ENCODE measurements around the gene REXO1. TPM values are rescaled to one million over a fixed set of nuclear protein-coding genes. Genes with fewer than 3 reads are reported as not detected.

Gene REXO1
- total RNA-seq, 1 experiment from 2014 or later, result 52.1 TPM

DNA sequence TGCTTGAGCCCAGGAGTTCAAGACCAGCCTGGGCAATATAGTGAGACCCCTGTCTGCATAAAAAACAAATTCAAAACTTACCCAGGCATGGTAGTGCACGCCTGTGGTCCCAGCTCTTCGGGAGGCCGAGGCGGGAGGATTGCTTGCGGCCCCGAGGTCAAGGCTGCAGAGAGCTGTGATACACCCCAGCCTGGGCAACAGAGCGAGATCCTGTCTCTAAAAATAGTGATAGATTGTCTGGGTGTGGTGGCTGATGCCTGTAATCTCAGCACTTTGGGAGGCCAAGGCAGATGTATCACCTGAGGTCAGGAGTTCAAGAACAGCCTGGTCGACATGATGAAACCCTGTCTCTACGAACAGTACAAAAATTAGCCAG lies 19.1 kb upstream of the REXO1 start:
- no TSS peak for BruUV-seq (replicated peaks)
- Histone ChIP-seq H3K27me3 (ENCODE audit: control insufficient read depth, insufficient read depth, low read length) (no peaks in the 10 kb centered on the region), H3K9me3 (ENCODE audit: control insufficient read depth, insufficient read depth, low read depth, low read length) (no peaks in the 10 kb centered on the region), H3K36me3 (ENCODE audit: control insufficient read depth, insufficient read depth, low read length) (no peaks in the 10 kb centered on the region; the same call in 1 of the 2 replicates), H3K4me1 (ENCODE audit: control insufficient read depth, insufficient read depth, low read length) (peaks cover 10% of the 10 kb centered on the region), H3K27ac (ENCODE audit: low read length) (no peak overlapping the region), H3K4me3 (ENCODE audit: low read depth in 2 of 2, low read length in 2 of 2) (no peak overlapping the region)
- ATAC-seq, result no peak
- in situ Hi-C loops (cut with HindIII; ENCODE audit: low pct_unique_long_range_greater_than_20kb, low sequenced_read_pairs), result no loop called here
- DNase-seq (ENCODE audit: low read depth, low spot score), result no peak
- TF ChIP-seq POLR2AphosphoS5 (IDR thresholded peaks at IDR 0.05; ENCODE audit: low read depth, low read length) (no peak), SIN3A (IDR thresholded peaks at IDR 0.05; ENCODE audit: borderline replicate concordance, insufficient read depth, low read depth, low read length) (no peak), TCF7L2 (IDR thresholded peaks at IDR 0.05; ENCODE audit: low read depth, low read length) (no peak)
- TF ChIP-seq, protein P1, sequence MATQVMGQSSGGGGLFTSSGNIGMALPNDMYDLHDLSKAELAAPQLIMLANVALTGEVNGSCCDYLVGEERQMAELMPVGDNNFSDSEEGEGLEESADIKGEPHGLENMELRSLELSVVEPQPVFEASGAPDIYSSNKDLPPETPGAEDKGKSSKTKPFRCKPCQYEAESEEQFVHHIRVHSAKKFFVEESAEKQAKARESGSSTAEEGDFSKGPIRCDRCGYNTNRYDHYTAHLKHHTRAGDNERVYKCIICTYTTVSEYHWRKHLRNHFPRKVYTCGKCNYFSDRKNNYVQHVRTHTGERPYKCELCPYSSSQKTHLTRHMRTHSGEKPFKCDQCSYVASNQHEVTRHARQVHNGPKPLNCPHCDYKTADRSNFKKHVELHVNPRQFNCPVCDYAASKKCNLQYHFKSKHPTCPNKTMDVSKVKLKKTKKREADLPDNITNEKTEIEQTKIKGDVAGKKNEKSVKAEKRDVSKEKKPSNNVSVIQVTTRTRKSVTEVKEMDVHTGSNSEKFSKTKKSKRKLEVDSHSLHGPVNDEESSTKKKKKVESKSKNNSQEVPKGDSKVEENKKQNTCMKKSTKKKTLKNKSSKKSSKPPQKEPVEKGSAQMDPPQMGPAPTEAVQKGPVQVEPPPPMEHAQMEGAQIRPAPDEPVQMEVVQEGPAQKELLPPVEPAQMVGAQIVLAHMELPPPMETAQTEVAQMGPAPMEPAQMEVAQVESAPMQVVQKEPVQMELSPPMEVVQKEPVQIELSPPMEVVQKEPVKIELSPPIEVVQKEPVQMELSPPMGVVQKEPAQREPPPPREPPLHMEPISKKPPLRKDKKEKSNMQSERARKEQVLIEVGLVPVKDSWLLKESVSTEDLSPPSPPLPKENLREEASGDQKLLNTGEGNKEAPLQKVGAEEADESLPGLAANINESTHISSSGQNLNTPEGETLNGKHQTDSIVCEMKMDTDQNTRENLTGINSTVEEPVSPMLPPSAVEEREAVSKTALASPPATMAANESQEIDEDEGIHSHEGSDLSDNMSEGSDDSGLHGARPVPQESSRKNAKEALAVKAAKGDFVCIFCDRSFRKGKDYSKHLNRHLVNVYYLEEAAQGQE (IDR thresholded peaks at IDR 0.05; ENCODE audit: insufficient read depth in 1 of 2, low read depth in 2 of 2, low read length in 1 of 2), result no peak
- TF ChIP-seq, protein P2, sequence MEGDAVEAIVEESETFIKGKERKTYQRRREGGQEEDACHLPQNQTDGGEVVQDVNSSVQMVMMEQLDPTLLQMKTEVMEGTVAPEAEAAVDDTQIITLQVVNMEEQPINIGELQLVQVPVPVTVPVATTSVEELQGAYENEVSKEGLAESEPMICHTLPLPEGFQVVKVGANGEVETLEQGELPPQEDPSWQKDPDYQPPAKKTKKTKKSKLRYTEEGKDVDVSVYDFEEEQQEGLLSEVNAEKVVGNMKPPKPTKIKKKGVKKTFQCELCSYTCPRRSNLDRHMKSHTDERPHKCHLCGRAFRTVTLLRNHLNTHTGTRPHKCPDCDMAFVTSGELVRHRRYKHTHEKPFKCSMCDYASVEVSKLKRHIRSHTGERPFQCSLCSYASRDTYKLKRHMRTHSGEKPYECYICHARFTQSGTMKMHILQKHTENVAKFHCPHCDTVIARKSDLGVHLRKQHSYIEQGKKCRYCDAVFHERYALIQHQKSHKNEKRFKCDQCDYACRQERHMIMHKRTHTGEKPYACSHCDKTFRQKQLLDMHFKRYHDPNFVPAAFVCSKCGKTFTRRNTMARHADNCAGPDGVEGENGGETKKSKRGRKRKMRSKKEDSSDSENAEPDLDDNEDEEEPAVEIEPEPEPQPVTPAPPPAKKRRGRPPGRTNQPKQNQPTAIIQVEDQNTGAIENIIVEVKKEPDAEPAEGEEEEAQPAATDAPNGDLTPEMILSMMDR (IDR thresholded peaks at IDR 0.05), result no peak
- ChIA-PET CTCF (no interaction called here), POLR2A (no interaction called here)
- intact Hi-C loops (cut with micrococcal nuclease; ENCODE audit: unreplicated experiment), result no loop called here

DNA sequence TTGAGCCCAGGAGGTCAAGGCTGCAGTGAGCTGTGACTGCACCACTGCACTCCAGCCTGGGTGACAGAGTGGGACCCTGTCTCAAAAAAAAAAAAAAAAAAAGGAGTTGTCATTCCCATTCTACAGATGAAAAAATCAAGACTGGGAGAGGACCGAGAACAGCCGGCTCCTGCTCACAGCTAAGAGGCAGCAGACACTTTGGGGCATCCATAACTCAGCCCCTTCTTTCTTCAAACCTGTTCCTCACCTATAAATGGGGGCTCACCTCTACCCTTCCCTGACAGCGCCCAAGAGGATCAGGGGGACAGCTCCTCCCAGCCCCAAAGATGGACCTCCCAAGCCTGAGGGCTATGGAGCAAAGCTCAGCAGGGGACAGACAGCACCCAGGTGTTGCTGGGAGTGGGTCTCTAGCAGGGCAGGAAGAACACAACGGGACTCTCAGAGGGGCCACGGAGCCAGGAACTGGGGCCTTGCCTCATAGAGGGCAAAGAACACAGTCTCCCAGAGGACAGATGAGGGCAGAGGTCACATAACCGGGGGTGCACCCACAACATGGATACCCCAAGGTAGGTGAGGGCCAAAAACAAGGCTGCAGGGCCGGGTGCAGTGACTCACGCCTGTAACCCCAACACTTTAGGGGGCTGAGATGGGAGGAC lies 18.5 kb upstream of the REXO1 start:
- TF ChIP-seq, protein P1 (IDR thresholded peaks at IDR 0.05; ENCODE audit: insufficient read depth in 1 of 2, low read depth in 2 of 2, low read length in 1 of 2), result no peak
- TF ChIP-seq TCF7L2 (IDR thresholded peaks at IDR 0.05; ENCODE audit: low read depth, low read length) (no peak), POLR2AphosphoS5 (IDR thresholded peaks at IDR 0.05; ENCODE audit: low read depth, low read length) (no peak), SIN3A (IDR thresholded peaks at IDR 0.05; ENCODE audit: borderline replicate concordance, insufficient read depth, low read depth, low read length) (no peak)
- TF ChIP-seq, protein P2 (IDR thresholded peaks at IDR 0.05), result no peak
- POLR2A ChIA-PET, result interaction anchor here (0.6 kb wide), 1 partner anchor 325 kb away, joined by 16 read pairs; no protein-coding TSS in a partner anchor
- Histone ChIP-seq H3K4me1 (ENCODE audit: control insufficient read depth, insufficient read depth, low read length) (peaks cover 10% of the 10 kb centered on the region), H3K4me3 (ENCODE audit: low read depth in 2 of 2, low read length in 2 of 2) (no peak overlapping the region), H3K27ac (ENCODE audit: low read length) (no peak overlapping the region), H3K9me3 (ENCODE audit: control insufficient read depth, insufficient read depth, low read depth, low read length) (no peaks in the 10 kb centered on the region), H3K36me3 (ENCODE audit: control insufficient read depth, insufficient read depth, low read length) (peaks cover 5% of the 10 kb centered on the region; the same call in 1 of the 2 replicates), H3K27me3 (ENCODE audit: control insufficient read depth, insufficient read depth, low read length) (no peaks in the 10 kb centered on the region)
- CTCF ChIA-PET, result no interaction called here
- ATAC-seq (no peak), DNase-seq (ENCODE audit: low read depth, low spot score) (no peak)
- in situ Hi-C loops (cut with HindIII; ENCODE audit: low pct_unique_long_range_greater_than_20kb, low sequenced_read_pairs) (no loop called here), intact Hi-C loops (cut with micrococcal nuclease; ENCODE audit: unreplicated experiment) (no loop called here)
- no TSS peak for BruUV-seq (replicated peaks)

All from Panc1 (cell line).